HepG2 (cell line): ENCODE measurements around the gene SSBP2. TPM values are rescaled to one million over a fixed set of nuclear protein-coding genes. Genes with fewer than 3 reads are reported as not detected.
A peak's percentile ranks its signal among the peaks of the same experiment; 100 is the strongest.

ENCODE experiments used
- CBX2 ChIP-seq, 2 experiments: fragments of 200-600 bp in 1 of 2; sonication (generic); formaldehyde crosslinking in 1 of 2; IDR thresholded peaks; 2 replicates each; pipeline versions ENCODE4 v1.7.0 to v1.8.1; 2018 to 2022; ENCODE audit warnings: low read depth in 2 of 2, low read length in 1 of 2, mild to moderate bottlenecking in 1 of 2, missing genetic modification reagents in 1 of 2
- DZIP1 ChIP-seq: sonication (generic); formaldehyde crosslinking; IDR thresholded peaks from 2 replicates; pipeline ENCODE4 v1.5.0; 2020; ENCODE audit warnings: mild to moderate bottlenecking, missing genetic modification reagents
- HNF1A ChIP-seq, 2 experiments: sonication (generic) in 1 of 2; formaldehyde crosslinking in 1 of 2; IDR thresholded peaks; 2 replicates each; pipeline versions ENCODE4 v1.4.0 to v1.6.1; 2016 to 2020; ENCODE audit warnings: borderline replicate concordance in 1 of 2, low read depth in 1 of 2, mild to moderate bottlenecking in 1 of 2, missing genetic modification reagents in 1 of 2
- SAP130 ChIP-seq: IDR thresholded peaks from 2 replicates; pipeline ENCODE4 v1.6.1; 2016; ENCODE audit warnings: low read depth
- SKIL ChIP-seq: sonication (generic); formaldehyde crosslinking; IDR thresholded peaks from 2 replicates; pipeline ENCODE4 v1.8.0; 2022; ENCODE audit warnings: missing genetic modification reagents, mild to moderate bottlenecking, moderate library complexity, borderline replicate concordance
- ZFP36 ChIP-seq: fragments of 150-350 bp; IDR thresholded peaks from 2 replicates; pipeline ENCODE4 v1.6.1; 2018; ENCODE audit warnings: borderline replicate concordance, low read length, low read depth; ENCODE audit not compliant: partially characterized antibody
- ZHX2 ChIP-seq, 2 experiments: sonication (generic) in 1 of 2; formaldehyde crosslinking in 1 of 2; IDR thresholded peaks; 2 replicates each; pipeline versions ENCODE4 v1.6.1 to v1.9.0; 2014 to 2022; ENCODE audit warnings: antibody characterized with exemption in 1 of 2, borderline replicate concordance in 1 of 2, inconsistent platforms in 1 of 2, low read depth in 1 of 2, missing genetic modification reagents in 1 of 2
- ZNF430 ChIP-seq: sonication (generic); formaldehyde crosslinking; IDR thresholded peaks from 2 replicates; pipeline ENCODE4 v1.9.0; 2021; ENCODE audit warnings: mild to moderate bottlenecking, missing genetic modification reagents
- ZNF556 ChIP-seq: sonication (generic); formaldehyde crosslinking; IDR thresholded peaks from 2 replicates; pipeline ENCODE4 v1.4.0; 2020; ENCODE audit warnings: mild to moderate bottlenecking, missing genetic modification reagents, borderline replicate concordance
- ZNF776 ChIP-seq: sonication (generic); formaldehyde crosslinking; IDR thresholded peaks from 2 replicates; pipeline ENCODE4 v1.4.0; 2020; ENCODE audit warnings: mild to moderate bottlenecking, missing genetic modification reagents
- ZNF792 ChIP-seq: IDR thresholded peaks from 2 replicates; pipeline ENCODE4 v1.6.1; 2016
- ZSCAN21 ChIP-seq: sonication (generic); formaldehyde crosslinking; IDR thresholded peaks from 2 replicates; pipeline ENCODE4 v1.8.0; 2022; ENCODE audit warnings: mild to moderate bottlenecking, missing genetic modification reagents, moderate library complexity, borderline replicate concordance
- polyA plus RNA-seq, 8 experiments: library from polyadenylated mRNA; depleted of rRNA in 3 of 8; stranded (reverse) in 7 of 8; unstranded in 1 of 8; fragments of >200 nt; fragmentation: Illumina TruSeq in 4 of 8; extraction: Trizol in 4 of 8; gene quantifications; 2 replicates each; pipeline versions ENCODE4 v1.2.1 to v1.2.3, GENCODE V29; 2011 to 2016; ENCODE audit warnings: low read depth in 4 of 8, missing spikeins in 1 of 8, mixed read lengths in 1 of 8; ENCODE audit not compliant: insufficient read depth in 1 of 8
- total RNA-seq, 5 experiments: library from RNA; depleted of rRNA; stranded (reverse); fragments of >200 nt; fragmentation: Illumina TruSeq; extraction: Trizol; gene quantifications; 2 replicates each; pipeline ENCODE4 v1.2.3, GENCODE V29; 2016; ENCODE audit warnings: low read depth in 1 of 5

The SSBP2 gene
- total and polyA plus RNA-seq, 2 of the 13 experiments (the other 11 are each of a cell fraction or from before 2014, with no cell fraction given), result 0.16 TPM; not detected in 1

- TF ChIP-seq ZHX2 (IDR thresholded peaks at IDR 0.05; ENCODE audit: low read depth), result no peak
- TF ChIP-seq ZHX2 (CRISPR knock-in tag; IDR thresholded peaks at IDR 0.05; ENCODE audit: borderline replicate concordance), result no peak
- 0 out of 2 replicates have a peak, but pooled peaks have one; percentile 39 for TF ChIP-seq SKIL (CRISPR knock-in tag)
- no peak for TF ChIP-seq ZSCAN21 (CRISPR knock-in tag)
- peak; percentile 75 for TF ChIP-seq HNF1A (IDR thresholded peaks at IDR 0.05; ENCODE audit: low read depth)
- TF ChIP-seq HNF1A (CRISPR knock-in tag; IDR thresholded peaks at IDR 0.05; ENCODE audit: borderline replicate concordance), result peak; percentile 65; the same call in 1 of the 2 replicates
- TF ChIP-seq CBX2 (IDR thresholded peaks at IDR 0.05; ENCODE audit: low read depth, low read length), result no peak
- no peak for TF ChIP-seq CBX2 (CRISPR knock-in tag; IDR thresholded peaks at IDR 0.05; ENCODE audit: low read depth)
- peak; percentile 27; the same call in 1 of the 2 replicates for TF ChIP-seq ZNF556
- TF ChIP-seq ZNF776 (CRISPR knock-in tag), result no peak
- TF ChIP-seq ZFP36, result no peak
- TF ChIP-seq ZNF430 (CRISPR knock-in tag), result no peak
- TF ChIP-seq SAP130 (CRISPR knock-in tag), result peak; percentile 49
- TF ChIP-seq ZNF792 (CRISPR knock-in tag), result peak; percentile 57; the same call in 1 of the 2 replicates
- no peak for TF ChIP-seq DZIP1 (CRISPR knock-in tag)
Measured at GRCh38 chr5:81371354-81371876, 379.5 kb downstream of the SSBP2 start (continued).
